Sigmoid colon (tissue), 7 donors: ENCODE results near the gene LRRC3. TPM values are rescaled to one million over a fixed set of nuclear protein-coding genes. Genes with fewer than 3 reads are reported as not detected.

Experiments used
- DNase-seq: peaks from one replicate; pipeline ENCODE4 v3.0.0-alpha.2; 2019
- H3K27ac ChIP-seq, 4 donors: fragments of 200-600 bp; sonication (generic); one replicate each; pipeline ENCODE4 v1.5.1; 2016 to 2019; ENCODE audit warnings: mild to moderate bottlenecking in 1 of 4
- H3K27me3 ChIP-seq, 3 donors: fragments of 200-600 bp; sonication (generic); one replicate each; pipeline ENCODE4 v1.5.1; 2019; ENCODE audit warnings: mild to moderate bottlenecking in 1 of 3
- H3K36me3 ChIP-seq, 4 donors: fragments of 200-600 bp; sonication (generic); one replicate each; pipeline ENCODE4 v1.5.1; 2016 to 2019
- H3K4me1 ChIP-seq, 4 donors: fragments of 200-600 bp; sonication (generic); one replicate each; pipeline ENCODE4 v1.5.1; 2017 to 2019
- H3K4me3 ChIP-seq, 4 donors: fragments of 200-600 bp; sonication (generic); one replicate each; pipeline ENCODE4 v1.5.1; 2017 to 2019; ENCODE audit warnings: mild to moderate bottlenecking in 2 of 4, moderate library complexity in 1 of 4
- H3K9me3 ChIP-seq, 4 donors: fragments of 200-600 bp in 3 of 4; sonication (generic) in 3 of 4; one replicate each; pipeline versions ENCODE4 v1.5.1 to v1.6.1; 2013 to 2019
- EP300 ChIP-seq, 4 donors: sonication (generic); formaldehyde crosslinking; IDR thresholded peaks; one replicate each; pipeline ENCODE4 v1.6.1; 2017; ENCODE audit warnings: antibody characterized with exemption in 4 of 4
- POLR2A ChIP-seq, 2 donors: fragments of 450-650 bp; IDR thresholded peaks; one replicate each; pipeline ENCODE4 v1.6.1; 2016; ENCODE audit warnings: antibody characterized with exemption in 2 of 2, mild to moderate bottlenecking in 2 of 2, moderate library complexity in 2 of 2
- POLR2AphosphoS5 ChIP-seq, 4 donors: sonication (generic); formaldehyde crosslinking; IDR thresholded peaks; one replicate each; pipeline ENCODE4 v1.6.1; 2017; ENCODE audit warnings: antibody characterized with exemption in 4 of 4
- WGBS, 2 donors: extraction: QIAGEN DNeasy Blood & Tissue Kit; methylation state at CpG; one replicate each; pipeline ENCODE4 v1.1.7; 2013; 5-methylcytosine and 5-hydroxymethylcytosine counted together
- intact Hi-C: fragments of 100-400 bp; cut with DNase I; formaldehyde crosslinking; loops from one replicate; pipeline ENCODE4 v1.15.1; 2023
- polyA plus RNA-seq, 3 donors: library from polyadenylated mRNA; stranded (reverse); fragments of 200-250 nt; gene quantifications; one replicate each; pipeline ENCODE4 v1.2.3, GENCODE V29; 2013
- total RNA-seq, 4 donors: library from RNA; depleted of rRNA; stranded (reverse); fragments of >200 nt; gene quantifications; one replicate each; pipeline ENCODE4 v1.1.0, GENCODE V29; 2016
- TF ChIP-seq, protein P1 (sequence below), 4 experiments: fragments of 450-650 bp in 3 of 4; fragments of 200-600 bp in 1 of 4; IDR thresholded peaks; one replicate each; pipeline ENCODE4 v1.5.1; 2016 to 2019; ENCODE audit warnings: antibody characterized with exemption in 4 of 4, mild to moderate bottlenecking in 3 of 4, moderate library complexity in 2 of 4
- donor health status: healthy with polysubstance abuse.
- donor health status: Bipolar disorder and iron deficiency.
- donor health status: healthy.

The LRRC3 gene
- total and polyA plus RNA-seq, 7 donors, result under 0.01 to 7.1 (median 3.9) TPM

DNA sequence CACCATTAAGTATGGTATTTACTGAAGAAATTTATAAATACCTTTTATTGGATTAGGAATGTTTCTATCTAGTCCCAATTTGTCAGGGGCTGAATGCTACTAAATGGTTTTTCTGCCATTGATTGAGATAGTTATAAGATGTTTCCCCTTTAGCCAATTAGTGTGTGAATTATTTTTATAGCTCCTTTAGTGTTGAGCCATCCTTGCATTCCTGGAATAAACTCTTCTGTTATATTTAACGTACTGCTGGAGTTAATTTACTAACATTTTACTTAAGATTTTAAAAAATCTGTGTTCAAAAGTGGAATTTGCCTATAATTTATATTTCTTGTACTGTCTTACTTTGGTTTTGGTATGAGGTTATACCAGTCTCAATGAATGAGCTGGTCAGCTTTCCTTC lies 25.4 kb upstream of the LRRC3 start:
- H3K27me3 ChIP-seq, result peaks cover 0 to 13% (median 0%) of the 10 kb centered on the region in 3 donors
- H3K27ac ChIP-seq, result no peak overlapping the region
- WGBS, 2 donors, result 77 to 87% methylated on average over 1 of the region's 1 CpG
- no peak for DNase-seq
- H3K4me3 ChIP-seq, result no peak overlapping the region
- intact Hi-C loops, result no loop called here
- peaks cover 0 to 2% (median 0%) of the 10 kb centered on the region in 4 donors for H3K9me3 ChIP-seq
- H3K4me1 ChIP-seq, result no peaks in the 10 kb centered on the region
- TF ChIP-seq, protein P1, sequence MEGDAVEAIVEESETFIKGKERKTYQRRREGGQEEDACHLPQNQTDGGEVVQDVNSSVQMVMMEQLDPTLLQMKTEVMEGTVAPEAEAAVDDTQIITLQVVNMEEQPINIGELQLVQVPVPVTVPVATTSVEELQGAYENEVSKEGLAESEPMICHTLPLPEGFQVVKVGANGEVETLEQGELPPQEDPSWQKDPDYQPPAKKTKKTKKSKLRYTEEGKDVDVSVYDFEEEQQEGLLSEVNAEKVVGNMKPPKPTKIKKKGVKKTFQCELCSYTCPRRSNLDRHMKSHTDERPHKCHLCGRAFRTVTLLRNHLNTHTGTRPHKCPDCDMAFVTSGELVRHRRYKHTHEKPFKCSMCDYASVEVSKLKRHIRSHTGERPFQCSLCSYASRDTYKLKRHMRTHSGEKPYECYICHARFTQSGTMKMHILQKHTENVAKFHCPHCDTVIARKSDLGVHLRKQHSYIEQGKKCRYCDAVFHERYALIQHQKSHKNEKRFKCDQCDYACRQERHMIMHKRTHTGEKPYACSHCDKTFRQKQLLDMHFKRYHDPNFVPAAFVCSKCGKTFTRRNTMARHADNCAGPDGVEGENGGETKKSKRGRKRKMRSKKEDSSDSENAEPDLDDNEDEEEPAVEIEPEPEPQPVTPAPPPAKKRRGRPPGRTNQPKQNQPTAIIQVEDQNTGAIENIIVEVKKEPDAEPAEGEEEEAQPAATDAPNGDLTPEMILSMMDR (IDR thresholded peaks at IDR 0.05), result no peak
- TF ChIP-seq POLR2A (IDR thresholded peaks at IDR 0.05) (no peak), POLR2AphosphoS5 (IDR thresholded peaks at IDR 0.05) (no peak), EP300 (IDR thresholded peaks at IDR 0.05) (no peak)
- H3K36me3 ChIP-seq, result no peaks in the 10 kb centered on the region

DNA sequence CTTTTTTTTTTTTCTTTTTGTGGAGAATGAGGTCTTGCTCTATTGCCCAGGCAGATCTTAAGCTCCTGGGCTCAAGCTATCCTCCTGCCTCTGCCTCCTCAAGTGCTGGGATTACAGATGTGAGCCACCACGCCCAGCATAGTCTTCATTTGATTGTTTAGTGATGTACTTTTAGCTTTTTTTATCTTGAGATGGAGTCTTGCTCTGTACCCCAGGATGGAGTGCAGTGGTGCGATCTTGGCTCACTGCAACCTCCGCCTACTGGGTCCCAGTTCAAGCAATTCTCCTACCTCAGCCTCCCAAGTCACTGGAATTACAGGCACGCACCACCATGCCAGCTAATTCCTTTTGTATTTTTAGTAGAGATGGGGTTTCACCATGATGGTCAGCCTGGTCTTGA lies 24.0 kb upstream of the LRRC3 start:
- no peak overlapping the region for H3K27ac ChIP-seq
- WGBS, 2 donors, result 86 to 92% methylated on average over 4 of the region's 4 CpGs
- H3K4me3 ChIP-seq, result no peak overlapping the region
- peaks cover 0 to 2% (median 0%) of the 10 kb centered on the region in 4 donors for H3K9me3 ChIP-seq
- H3K27me3 ChIP-seq, result peaks cover 0 to 6% (median 0%) of the 10 kb centered on the region in 3 donors
- DNase-seq, result no peak
- H3K36me3 ChIP-seq, result no peaks in the 10 kb centered on the region
- intact Hi-C loops, result no loop called here
- TF ChIP-seq POLR2AphosphoS5 (IDR thresholded peaks at IDR 0.05) (no peak), POLR2A (IDR thresholded peaks at IDR 0.05) (no peak), EP300 (IDR thresholded peaks at IDR 0.05) (no peak)
- H3K4me1 ChIP-seq, result no peaks in the 10 kb centered on the region

DNA sequence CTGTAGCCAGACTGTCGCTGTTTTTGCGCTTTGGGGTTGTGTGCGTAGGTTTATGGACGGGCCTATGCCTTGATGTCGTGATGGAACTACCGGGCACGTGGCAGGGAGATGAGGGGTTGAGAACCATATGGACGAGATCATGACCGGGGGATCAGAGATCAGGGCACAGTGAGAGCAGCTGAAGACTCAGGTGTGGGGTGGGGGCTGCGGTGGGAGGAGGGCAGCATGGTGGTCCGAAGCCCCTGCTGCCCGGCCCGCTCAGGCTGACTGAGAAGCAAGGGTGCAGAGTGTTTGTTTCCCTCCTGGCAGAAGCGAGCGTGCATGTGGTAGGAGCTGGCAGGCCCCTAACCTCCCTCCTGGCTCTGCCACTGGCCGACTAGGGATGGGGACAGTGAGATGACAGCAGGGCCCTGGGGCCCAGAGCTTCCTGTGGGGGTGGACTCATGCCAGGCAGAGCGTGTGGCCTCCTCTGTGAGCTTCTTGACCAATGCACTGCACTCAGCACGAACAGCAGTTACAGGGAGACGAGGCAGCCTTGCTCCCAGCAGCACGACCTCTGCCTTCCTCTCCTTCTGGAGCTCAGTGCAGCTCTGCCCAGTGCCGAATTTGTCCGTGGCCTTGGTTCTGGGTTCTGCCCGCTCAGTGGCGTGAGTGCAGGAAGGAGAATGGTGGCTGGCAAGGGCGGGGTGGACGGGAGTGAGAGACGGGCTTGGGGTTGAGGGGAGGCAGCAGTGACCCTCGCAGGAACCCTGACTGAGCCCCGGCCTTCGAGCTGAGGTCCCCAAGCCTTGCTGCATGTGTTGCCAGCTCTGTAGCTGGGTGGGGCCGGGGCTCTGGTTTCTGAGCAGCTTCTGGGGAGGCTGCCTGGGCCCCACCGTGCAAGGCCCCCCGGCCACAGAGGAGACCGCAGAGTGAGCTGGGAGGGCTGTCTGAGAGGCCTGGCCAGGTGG lies 22.2 kb upstream of the LRRC3 start:
- TF ChIP-seq POLR2AphosphoS5 (IDR thresholded peaks at IDR 0.05), result no peak
- WGBS, 2 donors, result 85 to 89% methylated on average over 34 of the region's 34 CpGs
- Histone ChIP-seq H3K9me3 (peaks cover 0 to 2% (median 0%) of the 10 kb centered on the region in 4 donors), H3K4me3 (no peak overlapping the region), H3K27me3 (no peaks in the 10 kb centered on the region), H3K4me1 (peaks cover 0 to 16% (median 9%) of the 10 kb centered on the region in 4 donors), H3K36me3 (no peaks in the 10 kb centered on the region), H3K27ac (no peak overlapping the region)
- DNase-seq, result peak; percentile 53
- intact Hi-C loops, result no loop called here

DNA sequence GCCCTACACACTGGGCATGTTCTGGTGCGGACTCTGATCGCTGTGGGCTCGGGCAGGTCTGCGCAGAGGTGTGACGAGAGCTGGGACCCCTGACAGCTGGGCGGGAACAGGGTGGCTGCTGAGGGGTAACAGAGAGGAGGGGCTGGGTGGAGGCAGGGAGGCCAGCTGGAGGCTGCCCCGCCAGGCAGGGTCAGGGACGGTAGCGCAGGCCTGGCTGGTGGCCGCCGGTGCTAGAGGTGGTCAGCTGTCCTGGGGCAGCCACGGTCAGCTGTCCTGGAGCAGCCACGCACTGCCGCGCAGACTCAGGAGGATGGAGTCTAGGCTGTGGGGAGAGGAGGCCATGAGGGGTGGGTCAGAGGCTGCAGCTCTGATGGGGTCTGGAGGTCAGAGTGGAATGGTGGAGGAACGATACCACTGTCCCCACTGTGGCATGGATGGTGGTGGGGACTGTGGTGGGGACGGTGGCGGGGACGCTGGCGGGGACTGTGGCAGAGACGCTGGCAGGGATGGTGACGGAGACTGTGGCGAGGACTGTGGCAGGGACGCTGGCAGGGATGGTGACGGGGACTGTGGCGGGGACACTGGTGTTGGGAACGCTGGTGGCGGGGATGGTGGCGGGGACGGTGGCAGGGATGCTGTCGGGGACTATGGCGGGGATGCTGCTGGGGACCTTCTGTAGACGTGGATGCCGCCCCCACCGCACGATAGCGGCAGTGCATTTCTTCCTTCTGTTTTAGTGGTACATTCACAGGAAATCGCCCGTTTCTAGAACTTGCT lies 21.3 kb upstream of the LRRC3 start:
- peak; percentile 51 for DNase-seq
- Histone ChIP-seq H3K4me3 (no peak overlapping the region), H3K4me1 (peaks cover 0 to 24% (median 17%) of the 10 kb centered on the region in 4 donors), H3K27ac (no peak overlapping the region), H3K9me3 (no peaks in the 10 kb centered on the region), H3K36me3 (no peaks in the 10 kb centered on the region), H3K27me3 (no peaks in the 10 kb centered on the region)
- 90 to 93% methylated on average over 39 of the region's 39 CpGs for WGBS, 2 donors
- intact Hi-C loops, result no loop called here
- TF ChIP-seq EP300 (IDR thresholded peaks at IDR 0.05) (no peak), POLR2AphosphoS5 (IDR thresholded peaks at IDR 0.05) (no peak)
- TF ChIP-seq, protein P1 (IDR thresholded peaks at IDR 0.05), result no peak

DNA sequence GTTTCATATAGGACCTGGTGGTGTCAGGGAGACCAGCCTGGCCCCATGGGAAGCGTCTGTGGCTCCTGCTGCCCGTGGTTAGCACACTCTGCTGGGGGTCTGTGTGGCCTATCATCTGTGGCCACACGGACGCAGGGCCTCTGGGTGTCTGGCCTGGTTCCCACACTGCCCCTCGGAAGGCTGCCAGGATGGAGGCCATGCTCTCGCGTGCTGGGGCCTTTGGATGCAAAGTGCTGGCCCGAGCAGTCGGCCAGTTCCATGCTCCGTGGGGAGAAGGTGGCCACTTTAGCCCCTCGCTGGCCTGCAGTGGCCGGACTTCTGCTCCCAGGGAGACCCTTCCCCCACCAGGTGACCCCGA lies 20.8 kb upstream of the LRRC3 start:
- Histone ChIP-seq H3K4me1 (peaks cover 0 to 30% (median 22%) of the 10 kb centered on the region in 4 donors), H3K27me3 (no peaks in the 10 kb centered on the region), H3K36me3 (no peaks in the 10 kb centered on the region), H3K4me3 (no peak overlapping the region), H3K27ac (no peak overlapping the region), H3K9me3 (no peaks in the 10 kb centered on the region)
- 80 to 82% methylated on average over 13 of the region's 13 CpGs for WGBS, 2 donors
- TF ChIP-seq EP300 (IDR thresholded peaks at IDR 0.05), result no peak
- TF ChIP-seq, protein P1 (IDR thresholded peaks at IDR 0.05), result no peak
- TF ChIP-seq POLR2AphosphoS5 (IDR thresholded peaks at IDR 0.05), result no peak
- no peak for TF ChIP-seq POLR2A (IDR thresholded peaks at IDR 0.05)
- intact Hi-C loops, result no loop called here
- peak; percentile 48 for DNase-seq
